Vagina (tissue), 2 donors: ENCODE results near the gene NSMCE3.

ENCODE experiments used
- POLR2A ChIP-seq, 2 donors: fragments of 450-650 bp; IDR thresholded peaks; one replicate each; pipeline ENCODE4 v1.6.1; 2017; ENCODE audit warnings: antibody characterized with exemption in 2 of 2, mild to moderate bottlenecking in 2 of 2, moderate library complexity in 2 of 2
- POLR2AphosphoS5 ChIP-seq, 2 donors: sonication (generic); formaldehyde crosslinking; IDR thresholded peaks; one replicate each; pipeline ENCODE4 v1.9.0; 2017; ENCODE audit warnings: antibody characterized with exemption in 2 of 2, mild to moderate bottlenecking in 2 of 2, low read depth in 1 of 2; ENCODE audit not compliant: insufficient read depth in 1 of 2
- TF ChIP-seq, protein P1 (sequence below), 3 experiments: fragments of 450-650 bp in 2 of 3; fragments of 200-600 bp in 1 of 3; sonication (generic) in 1 of 3; IDR thresholded peaks; one replicate each; pipeline ENCODE4 v1.5.1; 2017 to 2019; ENCODE audit warnings: antibody characterized with exemption in 3 of 3, mild to moderate bottlenecking in 2 of 3, moderate library complexity in 2 of 3

DNA sequence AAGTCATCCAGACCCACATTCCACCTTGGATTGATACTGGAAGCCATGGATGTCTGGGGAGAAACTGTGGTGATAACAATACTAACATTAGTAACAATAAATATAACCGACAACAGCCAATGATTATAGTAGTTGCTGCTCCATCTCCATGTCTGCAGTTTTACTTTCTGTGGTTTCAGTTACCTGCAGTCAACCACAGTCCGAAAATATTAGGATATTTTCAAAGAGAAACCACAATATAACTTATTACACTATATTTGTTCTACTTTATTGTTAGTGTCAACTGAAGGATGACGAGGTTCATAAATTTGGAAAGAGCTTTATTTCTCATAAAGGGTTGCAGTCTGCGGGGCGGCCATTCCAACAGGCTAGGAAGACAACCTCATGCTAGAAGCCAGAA lies 2.6 kb upstream of the NSMCE3 start:
- no peak for TF ChIP-seq POLR2A (IDR thresholded peaks at IDR 0.05)
- TF ChIP-seq, protein P1, sequence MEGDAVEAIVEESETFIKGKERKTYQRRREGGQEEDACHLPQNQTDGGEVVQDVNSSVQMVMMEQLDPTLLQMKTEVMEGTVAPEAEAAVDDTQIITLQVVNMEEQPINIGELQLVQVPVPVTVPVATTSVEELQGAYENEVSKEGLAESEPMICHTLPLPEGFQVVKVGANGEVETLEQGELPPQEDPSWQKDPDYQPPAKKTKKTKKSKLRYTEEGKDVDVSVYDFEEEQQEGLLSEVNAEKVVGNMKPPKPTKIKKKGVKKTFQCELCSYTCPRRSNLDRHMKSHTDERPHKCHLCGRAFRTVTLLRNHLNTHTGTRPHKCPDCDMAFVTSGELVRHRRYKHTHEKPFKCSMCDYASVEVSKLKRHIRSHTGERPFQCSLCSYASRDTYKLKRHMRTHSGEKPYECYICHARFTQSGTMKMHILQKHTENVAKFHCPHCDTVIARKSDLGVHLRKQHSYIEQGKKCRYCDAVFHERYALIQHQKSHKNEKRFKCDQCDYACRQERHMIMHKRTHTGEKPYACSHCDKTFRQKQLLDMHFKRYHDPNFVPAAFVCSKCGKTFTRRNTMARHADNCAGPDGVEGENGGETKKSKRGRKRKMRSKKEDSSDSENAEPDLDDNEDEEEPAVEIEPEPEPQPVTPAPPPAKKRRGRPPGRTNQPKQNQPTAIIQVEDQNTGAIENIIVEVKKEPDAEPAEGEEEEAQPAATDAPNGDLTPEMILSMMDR (IDR thresholded peaks at IDR 0.05), result no peak
- no peak for TF ChIP-seq POLR2AphosphoS5 (IDR thresholded peaks at IDR 0.05; ENCODE audit: insufficient read depth in 1 of 2, low read depth in 1 of 2)
